Hematopoietic multipotent progenitor cell treated with erythropoietin and hydrocortisone succinate and interleukin-3 and kit ligand, for 6 days (in vitro differentiated cells): ENCODE data around the gene NINL.
"Not testable (repeated sequence)": the region's sequence is repeated elsewhere in the genome, so short reads cannot be mapped to it uniquely, and the experiment has no call there.

ENCODE experiments used
- DNase-seq: peaks from one replicate; pipeline ENCODE4 v3.0.0-alpha.2; 2015

NINL gene

GRCh38 chr20:25592135-25592852 is 7.0 kb upstream of the NINL start:
- no peak for DNase-seq

GRCh38 chr20:25590778-25591177 is 5.4 kb upstream of the NINL start:
- DNase-seq: not testable (repeated sequence)

GRCh38 chr20:25588491-25588890 is 3.2 kb upstream of the NINL start:
- DNase-seq: no peak

- no peak for DNase-seq
These were observed 2.2 kb upstream of the NINL start for GRCh38 chr20:25587536-25587935.

- no peak for DNase-seq
These were observed 1.5 kb upstream of the NINL start for GRCh38 chr20:25586877-25587276.

GRCh38 chr20:25583607-25584006 is 1.7 kb downstream of the NINL start:
- not testable (repeated sequence) for DNase-seq

GRCh38 chr20:25580711-25581110 is 4.6 kb downstream of the NINL start:
- DNase-seq: no peak

- DNase-seq: no peak
These were observed 6.1 kb downstream of the NINL start for GRCh38 chr20:25579081-25579770.

GRCh38 chr20:25576783-25577530 is 8.4 kb downstream of the NINL start:
- DNase-seq: no peak

- DNase-seq: no peak
These were observed 10.9 kb downstream of the NINL start for GRCh38 chr20:25574411-25574810.

GRCh38 chr20:25573288-25574251 is 11.8 kb downstream of the NINL start:
- DNase-seq: no peak

- DNase-seq: no peak
These were observed 13.5 kb downstream of the NINL start for GRCh38 chr20:25571817-25572216.

- no peak for DNase-seq
These were observed 14.1 kb downstream of the NINL start for GRCh38 chr20:25571240-25571639.

- DNase-seq: no peak
These were observed 15.2 kb downstream of the NINL start for GRCh38 chr20:25570148-25570530.

- DNase-seq: no peak
These were observed 18.0 kb downstream of the NINL start for GRCh38 chr20:25567286-25567685.

- no peak for DNase-seq
These were observed 18.5 kb downstream of the NINL start for GRCh38 chr20:25566821-25567220.

GRCh38 chr20:25565578-25566157 is 19.7 kb downstream of the NINL start:
- DNase-seq: no peak

GRCh38 chr20:25563876-25564275 is 21.5 kb downstream of the NINL start:
- no peak for DNase-seq

GRCh38 chr20:25563362-25563761 is 22.0 kb downstream of the NINL start:
- no peak for DNase-seq

GRCh38 chr20:25561771-25562170 is 23.6 kb downstream of the NINL start:
- not testable (repeated sequence) for DNase-seq

GRCh38 chr20:25553819-25554296 is 31.5 kb downstream of the NINL start:
- peak; percentile 3 for DNase-seq

GRCh38 chr20:25552977-25553376 is 32.4 kb downstream of the NINL start:
- DNase-seq: no peak
